SU-DHL-6 (cell line): ENCODE results near the gene EVC.

Experiments
- H2AFZ ChIP-seq: fragments of 200-600 bp; sonication (generic); 2 replicates; pipeline ENCODE4 v1.6.1; 2014; ENCODE audit warnings: low read depth, mild to moderate bottlenecking, moderate library complexity, mixed read lengths, antibody characterized with exemption, low read length; ENCODE audit not compliant: severe bottlenecking
- H3F3A ChIP-seq: fragments of 200-600 bp; shearing (Covaris generic); 2 replicates; pipeline ENCODE4 v1.6.0; 2016; ENCODE audit warnings: antibody characterized with exemption, mild to moderate bottlenecking; ENCODE audit not compliant: insufficient read depth
- H3K27ac ChIP-seq: fragments of 200-600 bp; sonication (generic); 2 replicates; pipeline ENCODE4 v1.5.1; 2016; ENCODE audit warnings: low read depth, mild to moderate bottlenecking, low read length, moderate library complexity, mixed read lengths
- H3K27me3 ChIP-seq: fragments of 200-600 bp; sonication (generic), shearing (Covaris generic); 2 replicates; pipeline ENCODE4 v1.6.0; 2014; ENCODE audit warnings: mild to moderate bottlenecking, low read length
- H3K36me3 ChIP-seq: fragments of 200-600 bp; sonication (generic); 2 replicates; pipeline ENCODE4 v1.6.1; 2014; ENCODE audit warnings: mild to moderate bottlenecking, low read length, mixed read lengths
- H3K4me2 ChIP-seq: fragments of 300-600, 200-600 bp; shearing (Covaris generic), sonication (generic); 2 replicates; pipeline ENCODE4 v1.6.0; 2014; ENCODE audit warnings: low read length, low read depth, mild to moderate bottlenecking; ENCODE audit not compliant: poor library complexity, severe bottlenecking
- H3K4me3 ChIP-seq: fragments of 200-600 bp; sonication (generic); 2 replicates; pipeline ENCODE4 v1.5.1; 2014; ENCODE audit warnings: antibody characterized with exemption, low read length, mild to moderate bottlenecking, mixed read lengths; ENCODE audit not compliant: insufficient read depth, poor library complexity, severe bottlenecking
- H3K79me2 ChIP-seq: fragments of 200-600 bp; sonication (generic); 2 replicates; pipeline ENCODE4 v1.6.1; 2014; ENCODE audit warnings: mild to moderate bottlenecking, low read length, moderate library complexity; ENCODE audit not compliant: insufficient read depth
- H3K9ac ChIP-seq: fragments of 200-600 bp; sonication (generic); 2 replicates; pipeline ENCODE4 v1.7.0; 2014; ENCODE audit warnings: mild to moderate bottlenecking, low read length
- H3K9me2 ChIP-seq: fragments of 200-600 bp; sonication (generic); replicated peaks from 2 replicates; pipeline ENCODE4 v1.6.1; 2014; ENCODE audit warnings: low read length; ENCODE audit not compliant: insufficient read depth
- H3K9me3 ChIP-seq: fragments of 200-600 bp; sonication (generic); 2 replicates; pipeline ENCODE4 v1.6.1; 2014; ENCODE audit warnings: low read length, mixed read lengths; ENCODE audit not compliant: insufficient read depth
- H4K20me1 ChIP-seq: fragments of 200-600 bp; sonication (generic); 2 replicates; pipeline ENCODE4 v1.6.1; 2014; ENCODE audit warnings: low read depth, mild to moderate bottlenecking, antibody characterized with exemption, low read length, moderate library complexity, mixed read lengths
- EZH2phosphoT487 ChIP-seq: fragments of 200-600 bp; sonication (generic), shearing (Covaris generic); conservative IDR thresholded peaks from 2 replicates; pipeline ENCODE4 v1.6.1; 2018; ENCODE audit warnings: mild to moderate bottlenecking, antibody characterized with exemption, low read length, moderate library complexity, mixed read lengths
- TF ChIP-seq, protein P1 (sequence below): fragments of 200-600 bp; sonication (generic); IDR thresholded peaks from one replicate; pipeline ENCODE4 v1.5.1; 2017; ENCODE audit warnings: antibody characterized with exemption, mild to moderate bottlenecking, low read length, moderate library complexity; ENCODE audit not compliant: insufficient read depth, poor library complexity, severe bottlenecking

Gene EVC

GRCh38 chr4:5750052-5750945, 39.3 kb downstream of the EVC start:
- no peak overlapping the region for H2AFZ ChIP-seq
- H3K27ac ChIP-seq, result no peak overlapping the region
- no peaks in the 10 kb centered on the region for H3K36me3 ChIP-seq
- H3K27me3 ChIP-seq, result no peaks in the 10 kb centered on the region
- no peak overlapping the region for H3K4me2 ChIP-seq
- H3K9ac ChIP-seq, result no peak overlapping the region
- no peaks in the 10 kb centered on the region for H4K20me1 ChIP-seq
- H3K9me3 ChIP-seq, result no peaks in the 10 kb centered on the region
- no peaks in the 10 kb centered on the region for H3K79me2 ChIP-seq
- H3K9me2 ChIP-seq, result no peaks in the 10 kb centered on the region
- no peaks in the 10 kb centered on the region for H3F3A ChIP-seq
- TF ChIP-seq EZH2phosphoT487, result no peak
- TF ChIP-seq, protein P1, sequence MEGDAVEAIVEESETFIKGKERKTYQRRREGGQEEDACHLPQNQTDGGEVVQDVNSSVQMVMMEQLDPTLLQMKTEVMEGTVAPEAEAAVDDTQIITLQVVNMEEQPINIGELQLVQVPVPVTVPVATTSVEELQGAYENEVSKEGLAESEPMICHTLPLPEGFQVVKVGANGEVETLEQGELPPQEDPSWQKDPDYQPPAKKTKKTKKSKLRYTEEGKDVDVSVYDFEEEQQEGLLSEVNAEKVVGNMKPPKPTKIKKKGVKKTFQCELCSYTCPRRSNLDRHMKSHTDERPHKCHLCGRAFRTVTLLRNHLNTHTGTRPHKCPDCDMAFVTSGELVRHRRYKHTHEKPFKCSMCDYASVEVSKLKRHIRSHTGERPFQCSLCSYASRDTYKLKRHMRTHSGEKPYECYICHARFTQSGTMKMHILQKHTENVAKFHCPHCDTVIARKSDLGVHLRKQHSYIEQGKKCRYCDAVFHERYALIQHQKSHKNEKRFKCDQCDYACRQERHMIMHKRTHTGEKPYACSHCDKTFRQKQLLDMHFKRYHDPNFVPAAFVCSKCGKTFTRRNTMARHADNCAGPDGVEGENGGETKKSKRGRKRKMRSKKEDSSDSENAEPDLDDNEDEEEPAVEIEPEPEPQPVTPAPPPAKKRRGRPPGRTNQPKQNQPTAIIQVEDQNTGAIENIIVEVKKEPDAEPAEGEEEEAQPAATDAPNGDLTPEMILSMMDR, result no peak
- H3K4me3 ChIP-seq, result no peak overlapping the region

DNA sequence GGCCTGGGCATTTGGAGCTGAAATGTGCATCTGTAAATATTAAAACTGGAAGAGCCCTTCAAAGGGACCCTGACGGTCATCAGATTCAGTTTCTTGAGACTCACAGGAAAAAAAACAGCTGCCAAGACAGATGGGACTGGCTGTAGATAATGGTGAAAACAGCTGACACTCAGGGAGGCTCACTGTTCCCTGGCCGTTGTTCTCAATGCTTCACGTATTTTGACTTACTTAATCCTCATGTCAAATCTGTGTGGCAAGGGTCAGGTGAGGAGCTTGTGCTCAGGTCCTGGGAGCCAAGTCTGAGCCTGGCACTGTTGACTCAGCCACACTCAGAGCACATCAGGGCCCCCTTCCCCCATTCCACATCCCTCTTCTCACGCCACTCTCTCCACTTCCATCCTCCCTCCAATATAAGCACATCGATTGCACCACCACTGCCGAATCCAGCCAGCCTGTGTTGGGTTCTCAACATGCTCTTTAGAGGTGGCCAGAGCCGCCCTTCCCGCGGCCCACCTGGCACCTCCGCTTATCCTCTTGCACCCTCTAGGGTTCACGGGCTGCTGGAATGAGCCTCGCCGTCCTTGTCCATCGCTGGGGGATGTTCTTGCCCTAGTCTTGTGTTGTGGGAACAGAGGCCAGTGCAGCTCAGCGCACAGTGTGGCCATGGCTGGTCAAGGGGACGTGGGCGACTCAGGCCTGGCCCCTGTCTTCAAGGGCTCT, 40.1 kb downstream of the EVC start:
- Histone ChIP-seq H4K20me1 (no peaks in the 10 kb centered on the region), H3K4me2 (no peak overlapping the region), H3K36me3 (no peaks in the 10 kb centered on the region), H3K27ac (no peak overlapping the region), H3K9me2 (no peaks in the 10 kb centered on the region), H3K27me3 (no peaks in the 10 kb centered on the region), H3F3A (no peaks in the 10 kb centered on the region), H3K79me2 (no peaks in the 10 kb centered on the region), H2AFZ (no peak overlapping the region), H3K9ac (no peak overlapping the region), H3K4me3 (no peak overlapping the region), H3K9me3 (no peaks in the 10 kb centered on the region)
- TF ChIP-seq EZH2phosphoT487, result no peak
- TF ChIP-seq, protein P1, result no peak

DNA sequence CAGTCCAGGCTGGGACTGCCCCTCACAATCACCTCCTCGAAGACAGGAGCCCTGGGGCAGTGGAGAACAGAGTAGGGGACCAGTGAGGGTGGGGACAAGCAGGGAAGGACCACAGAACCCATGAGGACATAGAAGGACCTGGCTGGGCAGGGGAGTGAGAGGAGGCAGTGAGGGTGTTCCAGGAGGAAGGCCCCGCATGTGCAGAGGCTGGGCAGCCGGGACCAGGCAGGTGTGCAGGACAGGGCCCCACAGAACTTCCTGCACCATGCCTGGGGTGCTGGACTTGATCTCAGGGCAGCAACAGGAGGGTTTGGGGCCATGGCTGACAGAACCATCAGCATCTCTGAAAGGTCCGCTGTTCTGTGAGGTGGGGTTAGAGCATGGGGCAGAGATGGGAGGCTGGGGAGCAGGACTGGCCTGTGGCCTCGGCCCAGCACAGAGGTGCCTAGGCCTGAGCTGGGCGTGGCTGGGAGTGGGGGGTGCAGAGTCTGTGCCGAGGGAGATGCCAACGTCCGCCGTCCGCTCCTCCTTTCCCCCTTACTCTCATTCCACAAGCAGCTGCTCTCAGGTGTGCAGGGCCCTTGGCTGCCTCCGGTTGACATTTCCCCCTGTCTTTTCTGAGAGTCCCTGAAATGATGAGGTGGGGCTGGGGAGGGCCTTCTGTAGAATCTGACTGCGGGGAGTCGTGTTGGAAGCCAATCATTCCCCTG, 40.8 kb downstream of the EVC start:
- H3K9me3 ChIP-seq, result no peaks in the 10 kb centered on the region
- H3K9ac ChIP-seq, result no peak overlapping the region
- no peaks in the 10 kb centered on the region for H4K20me1 ChIP-seq
- H3K4me3 ChIP-seq, result no peak overlapping the region
- no peak overlapping the region for H2AFZ ChIP-seq
- H3K36me3 ChIP-seq, result no peaks in the 10 kb centered on the region
- H3F3A ChIP-seq, result no peaks in the 10 kb centered on the region
- H3K79me2 ChIP-seq, result no peaks in the 10 kb centered on the region
- H3K9me2 ChIP-seq, result no peaks in the 10 kb centered on the region
- no peak overlapping the region for H3K4me2 ChIP-seq
- no peaks in the 10 kb centered on the region for H3K27me3 ChIP-seq
- H3K27ac ChIP-seq, result no peak overlapping the region
- no peak for TF ChIP-seq EZH2phosphoT487
- TF ChIP-seq, protein P1, result no peak
